Measurements from ENCODE around the gene USP34. TPM values are rescaled to one million over a fixed set of nuclear protein-coding genes. Genes with fewer than 3 reads are reported as not detected.
A peak's percentile ranks its signal among the peaks of the same experiment; 100 is the strongest.
"Not testable (repeated sequence)": the region's sequence is repeated elsewhere in the genome, so short reads cannot be mapped to it uniquely, and the experiment has no call there.

USP34 gene
- total RNA-seq, 1 experiment from 2014 or later = 35.4 TPM

DNA sequence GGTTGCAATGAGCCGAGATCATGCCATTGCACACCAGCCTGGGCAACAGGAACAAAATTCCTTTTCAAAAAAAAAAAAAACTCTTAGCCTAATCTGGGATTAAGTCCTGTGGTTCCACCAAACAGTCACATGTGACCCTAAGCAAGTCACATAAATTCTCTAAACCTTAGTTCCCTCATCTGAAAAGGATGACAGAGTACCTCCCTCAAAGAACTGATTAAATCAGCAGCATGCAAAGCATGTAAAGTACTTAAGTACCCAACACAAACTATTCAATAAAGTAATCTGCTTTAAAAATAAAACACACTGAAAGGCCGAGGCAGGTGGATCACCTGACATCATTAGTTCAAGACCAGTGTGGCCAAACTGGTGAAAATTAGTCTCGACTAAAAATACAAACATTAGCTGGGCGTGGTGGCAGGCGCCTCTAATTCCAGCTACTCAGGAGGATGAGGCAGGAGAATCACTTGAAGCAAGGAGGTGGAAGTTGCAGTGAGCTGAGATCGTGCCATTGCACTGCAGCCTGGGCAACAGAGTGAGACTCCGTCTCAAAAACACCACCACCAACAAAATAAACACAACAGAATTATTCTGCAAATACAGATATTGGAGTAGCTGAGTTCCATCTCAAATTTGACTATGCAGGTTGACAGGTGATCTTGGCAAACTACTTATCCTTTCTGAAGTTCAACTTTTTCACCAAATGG lies 7.0 kb downstream of the USP34 start:
- DNase-seq (ENCODE audit: low spot score) = no peak

GRCh38 chr2:61461404-61461803 lies 9.5 kb downstream of the USP34 start:
- no peak for DNase-seq (ENCODE audit: low spot score)

GRCh38 chr2:61460163-61460562 lies 10.7 kb downstream of the USP34 start:
- DNase-seq (ENCODE audit: low spot score) = no peak

- no peak for DNase-seq (ENCODE audit: low spot score)
Measured at GRCh38 chr2:61456746-61457420, 14.0 kb downstream of the USP34 start.

- no peak for DNase-seq (ENCODE audit: low spot score)
Measured at GRCh38 chr2:61456070-61456745, 14.7 kb downstream of the USP34 start.

DNA sequence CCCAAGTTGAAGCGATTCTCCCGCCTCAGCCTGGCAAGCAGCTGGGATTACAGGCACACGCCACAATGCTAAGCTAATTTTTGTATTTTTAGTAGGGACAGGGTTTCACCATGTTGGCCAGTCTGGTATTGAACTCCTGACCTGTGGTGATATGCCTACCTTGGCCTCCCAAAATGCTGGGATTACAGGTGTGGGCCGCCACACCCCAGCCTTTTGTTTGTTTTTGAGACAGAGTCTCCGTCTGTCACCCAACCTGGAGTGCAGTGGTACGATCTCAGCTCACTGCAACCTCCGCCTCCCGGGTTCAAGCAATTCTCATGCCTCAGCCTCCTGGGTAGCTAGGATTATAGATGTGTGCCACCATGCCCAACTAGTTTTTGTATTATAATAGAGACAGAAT lies 15.9 kb downstream of the USP34 start:
- not testable (repeated sequence) for DNase-seq (ENCODE audit: low spot score)

DNA sequence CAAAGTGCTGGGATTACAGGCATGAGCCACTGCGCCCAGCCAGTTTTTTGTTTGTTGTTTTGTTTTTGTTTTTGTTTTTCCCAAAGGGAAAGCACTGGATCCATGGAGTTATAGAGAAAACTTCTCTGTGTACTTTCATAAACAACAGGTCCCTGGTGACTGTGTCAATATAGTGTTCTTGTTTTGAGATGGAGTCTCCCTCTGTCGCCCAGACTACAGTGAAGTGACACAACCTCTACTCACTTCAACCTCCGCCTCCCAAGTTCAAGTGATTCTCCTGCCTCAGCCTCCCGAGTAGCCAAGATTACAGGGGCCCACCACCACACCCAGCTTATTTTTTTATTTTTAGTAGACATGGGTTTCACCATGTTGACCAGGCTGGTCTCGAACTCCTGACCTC lies 16.5 kb downstream of the USP34 start:
- no peak for DNase-seq (ENCODE audit: low spot score)

DNA sequence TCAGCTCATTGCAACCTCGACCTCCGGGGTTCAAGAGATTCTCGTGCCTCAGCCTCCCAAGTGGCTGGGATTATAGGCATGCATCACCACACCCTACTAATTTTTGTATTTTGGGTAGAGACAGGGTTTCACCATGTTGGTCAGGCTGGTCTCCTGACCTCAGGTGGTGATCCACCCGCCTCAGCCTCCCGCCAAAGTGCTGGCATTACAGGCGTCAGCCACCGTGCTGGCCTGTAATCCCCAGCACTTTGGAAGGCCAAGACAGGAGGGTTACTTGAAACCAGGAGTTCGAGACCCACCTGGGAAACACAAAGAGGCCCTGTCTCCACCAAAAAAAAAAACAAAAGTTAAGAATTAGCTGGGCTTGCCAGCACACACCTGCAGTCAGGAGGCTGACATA lies 18.5 kb downstream of the USP34 start:
- DNase-seq (ENCODE audit: low spot score) = no peak

DNA sequence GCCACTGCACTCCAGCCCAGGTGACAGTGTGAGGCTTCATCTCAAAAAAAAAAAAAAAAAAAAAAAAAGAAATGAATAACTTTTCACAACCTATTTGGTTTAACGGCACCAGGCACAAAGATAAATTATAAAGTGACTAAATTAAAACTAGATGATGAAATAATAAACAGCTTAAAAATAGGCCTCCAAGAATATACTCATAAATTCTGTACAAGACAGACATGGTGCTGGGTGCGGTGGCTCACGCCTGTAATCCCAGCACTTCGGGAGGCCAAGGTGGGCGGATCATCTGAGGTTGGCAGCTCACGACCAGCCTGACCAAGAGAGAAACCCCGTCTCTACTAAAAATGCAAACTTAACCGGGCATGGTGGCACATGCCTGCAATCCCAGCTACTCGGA lies 19.7 kb downstream of the USP34 start:
- DNase-seq (ENCODE audit: low spot score) = no peak

- DNase-seq (ENCODE audit: low spot score) = no peak
Measured at GRCh38 chr2:61450144-61450543, 20.7 kb downstream of the USP34 start.

DNA sequence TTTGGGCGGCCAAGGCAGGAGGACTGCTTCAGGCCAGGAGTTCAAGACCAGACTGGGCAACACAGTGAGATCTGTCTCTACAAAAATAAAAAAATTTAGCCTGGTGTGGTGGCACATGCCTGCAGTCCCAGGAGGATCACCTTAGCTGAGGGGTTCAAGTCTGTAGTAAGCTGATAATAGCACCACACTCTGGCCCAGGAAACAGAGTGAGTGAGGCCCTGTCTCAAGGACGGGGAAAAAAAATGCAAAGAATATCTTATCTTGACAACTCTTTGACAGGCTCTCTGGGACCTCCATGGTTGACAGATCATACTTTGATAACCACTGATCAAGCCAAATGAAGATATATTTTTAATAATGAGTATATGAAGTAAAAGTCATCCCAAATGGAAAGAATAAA lies 22.7 kb downstream of the USP34 start:
- no peak for DNase-seq (ENCODE audit: low spot score)

- not testable (repeated sequence) for DNase-seq (ENCODE audit: low spot score)
Measured at GRCh38 chr2:61446971-61447370, 23.9 kb downstream of the USP34 start.

- peak; percentile 47 for DNase-seq (ENCODE audit: low spot score)
Measured at GRCh38 chr2:61443342-61444041, 27.4 kb downstream of the USP34 start.

DNA sequence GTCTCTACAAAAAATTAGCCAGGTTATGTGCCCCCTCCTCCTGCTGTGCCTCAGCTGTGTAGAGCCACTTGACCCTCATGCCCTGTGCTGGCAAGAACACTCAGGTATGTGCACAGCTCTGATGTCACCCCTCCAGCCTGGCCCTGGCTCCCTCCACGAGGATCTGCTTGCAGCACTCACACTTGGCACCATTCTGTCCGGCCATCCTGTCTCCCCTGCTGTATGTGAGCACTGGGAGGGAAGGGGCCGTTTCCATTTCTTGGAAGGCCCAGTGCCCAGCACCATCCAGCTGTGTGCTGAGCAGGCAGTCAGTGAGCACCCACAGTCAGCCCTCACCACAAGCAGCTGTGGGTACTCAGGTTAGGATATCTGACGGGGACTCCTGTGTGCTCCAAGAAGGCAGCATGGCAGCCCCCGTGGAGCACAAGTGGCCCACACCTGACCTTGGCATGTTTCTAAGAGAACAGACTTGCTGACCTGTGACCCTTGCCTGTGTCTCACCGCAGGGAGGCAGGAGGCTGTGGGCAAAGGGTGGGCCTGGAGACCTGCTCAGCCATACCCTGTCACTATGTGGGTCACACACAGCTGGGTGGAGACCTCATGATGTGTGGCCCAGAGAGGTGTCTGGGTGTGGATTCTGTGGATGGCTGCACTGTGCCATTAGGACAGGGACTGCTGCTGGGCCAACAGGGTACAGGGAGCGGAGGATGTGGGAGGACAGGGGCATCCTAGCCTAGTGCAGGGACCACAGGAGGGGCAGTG lies 31.5 kb downstream of the USP34 start:
- DNase-seq (ENCODE audit: low spot score) = no peak

DNA sequence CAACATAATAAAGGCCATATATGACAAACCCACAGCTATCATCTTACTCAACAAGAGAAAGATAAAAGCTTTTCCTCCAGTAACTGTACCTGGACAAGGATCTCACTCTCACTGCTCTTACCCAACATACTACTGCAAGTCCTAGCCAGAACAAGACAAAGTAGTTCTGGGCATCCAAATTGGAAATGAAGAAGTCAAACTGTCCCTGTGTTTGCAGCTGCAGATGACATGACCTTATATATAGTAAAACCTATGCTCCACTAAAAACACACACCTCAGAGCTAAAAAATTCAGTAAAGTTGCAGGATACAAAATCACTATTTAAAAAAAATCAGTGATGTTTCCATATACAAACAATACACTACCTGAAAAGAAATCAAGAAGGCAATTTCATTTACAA lies 32.2 kb downstream of the USP34 start:
- no peak for DNase-seq (ENCODE audit: low spot score)

DNA sequence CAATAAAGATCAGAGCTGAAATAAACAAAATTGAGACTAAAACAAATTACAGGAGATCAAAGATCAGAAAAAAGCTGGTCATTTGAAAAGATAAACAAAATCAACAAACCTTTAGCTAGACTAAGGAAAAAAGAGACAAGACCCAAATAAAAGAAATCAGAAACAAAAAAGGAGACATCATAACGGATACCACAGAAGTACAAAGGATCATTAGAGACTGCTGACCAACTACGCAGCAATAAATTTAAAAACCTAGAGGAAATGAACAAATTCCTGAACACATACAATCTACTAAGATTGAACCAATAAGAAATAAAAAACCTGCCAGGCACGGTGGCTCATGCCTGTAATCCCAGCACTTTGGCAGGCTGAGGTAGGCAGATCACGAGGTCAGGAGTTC lies 33.7 kb downstream of the USP34 start:
- no peak for DNase-seq (ENCODE audit: low spot score)

DNA sequence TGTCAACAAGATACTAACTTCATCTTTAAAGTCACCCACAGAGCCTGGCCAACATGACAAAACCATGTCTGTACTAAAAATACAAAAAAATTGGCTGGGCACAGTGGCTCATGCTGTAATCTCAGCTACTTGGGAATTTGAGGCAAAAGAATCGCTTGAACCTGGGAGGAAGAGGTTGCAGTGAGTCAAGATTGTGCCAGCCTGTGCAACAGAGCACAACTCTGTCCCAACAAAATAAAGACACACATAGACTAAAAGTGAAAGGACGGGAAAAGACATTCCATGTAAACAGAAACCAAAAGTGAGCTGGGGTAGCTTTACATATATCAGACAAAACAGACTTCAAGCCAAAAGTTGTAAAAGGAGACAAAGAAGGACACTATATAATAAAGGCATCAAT lies 34.8 kb downstream of the USP34 start:
- no peak for DNase-seq (ENCODE audit: low spot score)

DNA sequence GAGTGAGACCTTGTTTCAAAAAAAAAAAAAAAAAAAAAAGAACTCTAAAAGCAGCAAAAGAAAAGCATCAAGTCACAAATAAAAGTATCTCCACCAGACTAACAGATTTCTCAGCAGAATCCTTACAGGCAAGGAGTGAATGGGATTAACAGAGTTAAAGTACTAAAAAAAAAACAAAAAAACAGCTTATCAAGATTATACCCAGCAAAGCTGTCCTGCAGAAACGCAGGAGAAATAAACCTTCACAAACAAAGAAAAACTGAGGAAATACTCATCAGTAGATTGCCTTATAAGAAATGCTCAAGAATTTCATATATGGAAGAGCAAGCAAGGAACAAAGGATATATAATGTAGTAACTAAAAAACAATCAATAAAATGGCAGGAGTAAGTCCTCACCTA lies 35.6 kb downstream of the USP34 start:
- no peak for DNase-seq (ENCODE audit: low spot score)

DNA sequence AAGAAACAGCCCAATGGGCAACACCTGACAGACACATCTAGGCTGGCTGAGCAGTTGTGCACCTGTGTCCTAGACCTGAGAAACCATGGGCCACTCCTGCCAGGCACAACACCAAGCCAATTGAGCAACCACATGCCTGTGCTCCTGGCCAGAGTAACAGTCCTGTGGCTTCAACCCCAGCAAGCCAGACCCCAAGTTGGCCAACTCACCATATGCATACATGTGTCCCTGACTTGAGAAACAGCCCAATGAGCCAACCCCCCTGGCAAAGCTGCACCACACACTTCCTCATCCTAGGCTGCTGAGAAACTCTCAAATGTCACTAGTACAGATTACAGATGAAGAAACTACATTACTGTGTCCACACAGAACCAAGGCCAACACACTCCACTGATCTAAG lies 36.6 kb downstream of the USP34 start:
- DNase-seq (ENCODE audit: low spot score) = no peak

DNA sequence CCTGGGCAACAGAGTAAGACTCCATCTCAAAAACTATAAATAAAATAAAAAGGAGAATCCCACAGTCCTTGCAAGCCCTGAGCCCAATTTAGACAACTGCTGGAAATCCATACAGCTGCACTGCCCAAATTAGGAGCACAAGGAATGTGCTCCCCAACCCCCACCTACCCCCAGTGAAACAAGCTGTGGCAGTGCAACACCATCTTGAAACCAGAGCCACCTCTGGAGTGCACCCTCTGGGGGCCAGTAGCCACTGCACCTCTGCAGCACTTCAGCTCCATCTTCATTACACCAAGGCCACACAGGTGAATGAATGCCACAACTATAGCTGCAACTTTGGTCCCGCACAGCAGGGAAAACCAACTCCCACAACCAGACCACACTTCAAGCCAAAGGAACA lies 37.3 kb downstream of the USP34 start:
- DNase-seq (ENCODE audit: low spot score) = no peak

DNA sequence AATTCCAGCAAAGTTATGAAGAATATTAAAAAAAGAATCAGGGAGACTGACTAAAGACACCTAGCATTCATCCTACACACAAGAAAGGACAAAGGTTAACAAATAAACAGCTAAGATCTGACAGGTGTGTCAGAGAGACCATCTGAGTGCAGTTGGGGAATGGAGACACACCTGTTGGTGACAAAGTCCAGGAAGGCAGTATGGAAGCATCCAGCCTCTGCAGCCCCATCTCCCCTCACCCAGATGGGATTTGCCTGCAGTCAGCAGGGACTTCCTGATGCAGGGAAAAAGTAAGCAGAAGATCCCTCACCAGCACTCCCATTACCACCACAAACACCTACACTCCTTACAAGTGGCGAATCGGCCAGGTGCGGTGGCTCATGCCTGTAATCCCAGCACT lies 37.9 kb downstream of the USP34 start:
- no peak for DNase-seq (ENCODE audit: low spot score)

DNA sequence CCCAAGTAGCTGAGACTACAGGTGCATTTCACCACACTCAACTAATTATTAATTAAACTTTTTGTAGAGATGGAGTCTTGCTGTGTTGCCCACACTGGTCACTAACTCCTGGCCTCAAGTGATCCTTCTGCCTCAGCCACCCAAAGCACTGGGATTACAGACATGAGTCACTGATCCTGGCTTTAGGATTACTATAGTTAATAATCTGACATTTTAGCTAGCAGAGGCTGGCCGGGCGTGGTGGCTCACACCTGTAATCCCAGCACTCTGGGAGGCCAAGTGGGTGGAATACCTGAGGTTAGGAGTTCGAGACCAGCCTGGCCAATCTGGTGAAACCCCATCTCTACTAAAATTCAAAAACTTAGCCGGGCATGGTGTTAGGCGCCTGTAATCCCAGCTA lies 39.5 kb downstream of the USP34 start:
- no peak for DNase-seq (ENCODE audit: low spot score)
